ENCODE measurements around the gene ROR1. TPM values are rescaled to one million over a fixed set of nuclear protein-coding genes. Genes with fewer than 3 reads are reported as not detected.

ROR1 gene
- total RNA-seq, 1 donor from 2014 or later = not detected

GRCh38 chr1:64147759-64148158 lies 373.9 kb downstream of the ROR1 start:
- H3K27me3 Mint-ChIP-seq = peaks cover 3% of the 10 kb centered on the region
- no peaks in the 10 kb centered on the region for H3K36me3 Mint-ChIP-seq (ENCODE audit: low read depth)
- no peak for DNase-seq
- no peak overlapping the region for H3K4me3 Mint-ChIP-seq
- H3K27ac Mint-ChIP-seq = no peak overlapping the region
- intact Hi-C loops (cut with micrococcal nuclease) = no loop called here
- no peaks in the 10 kb centered on the region for H3K9me3 Mint-ChIP-seq
- no peaks in the 10 kb centered on the region for H3K4me1 Mint-ChIP-seq

- Mint-ChIP-seq H3K27ac (no peak overlapping the region), H3K9me3 (no peaks in the 10 kb centered on the region), H3K27me3 (peaks cover 3% of the 10 kb centered on the region), H3K36me3 (ENCODE audit: low read depth) (no peaks in the 10 kb centered on the region), H3K4me3 (no peak overlapping the region), H3K4me1 (no peaks in the 10 kb centered on the region)
- no peak for DNase-seq
- intact Hi-C loops (cut with micrococcal nuclease) = no loop called here
Measured at GRCh38 chr1:64150266-64150665, 376.4 kb downstream of the ROR1 start.

- H3K9me3 Mint-ChIP-seq = no peaks in the 10 kb centered on the region
Measured at GRCh38 chr1:64150729-64151230, 377.0 kb downstream of the ROR1 start.

GRCh38 chr1:64155278-64155677 lies 381.5 kb downstream of the ROR1 start:
- intact Hi-C loops (cut with micrococcal nuclease) = no loop called here
- Mint-ChIP-seq H3K27me3 (peaks cover 8% of the 10 kb centered on the region), H3K27ac (no peak overlapping the region), H3K36me3 (ENCODE audit: low read depth) (no peaks in the 10 kb centered on the region), H3K9me3 (no peaks in the 10 kb centered on the region), H3K4me3 (no peak overlapping the region), H3K4me1 (no peaks in the 10 kb centered on the region)
- no peak for DNase-seq

More at GRCh38 chr1:64150729-64151230, 377.0 kb downstream of the ROR1 start:
- H3K27ac Mint-ChIP-seq = no peak overlapping the region
- no peak for DNase-seq
- H3K27me3 Mint-ChIP-seq = peaks cover 3% of the 10 kb centered on the region
- no peak overlapping the region for H3K4me3 Mint-ChIP-seq
- intact Hi-C loops (cut with micrococcal nuclease) = no loop called here
- H3K4me1 Mint-ChIP-seq = no peaks in the 10 kb centered on the region
- no peaks in the 10 kb centered on the region for H3K36me3 Mint-ChIP-seq (ENCODE audit: low read depth)

- H3K27me3 Mint-ChIP-seq = peaks cover 18% of the 10 kb centered on the region
- H3K4me3 Mint-ChIP-seq = no peak overlapping the region
- no peak overlapping the region for H3K27ac Mint-ChIP-seq
- intact Hi-C loops (cut with micrococcal nuclease) = no loop called here
- DNase-seq = no peak
- no peaks in the 10 kb centered on the region for H3K36me3 Mint-ChIP-seq (ENCODE audit: low read depth)
- no peaks in the 10 kb centered on the region for H3K9me3 Mint-ChIP-seq
- no peaks in the 10 kb centered on the region for H3K4me1 Mint-ChIP-seq
Measured at GRCh38 chr1:64161357-64161941, 387.6 kb downstream of the ROR1 start.

GRCh38 chr1:64162151-64162550 lies 388.3 kb downstream of the ROR1 start:
- no peaks in the 10 kb centered on the region for H3K9me3 Mint-ChIP-seq
- DNase-seq = no peak
- no peak overlapping the region for H3K4me3 Mint-ChIP-seq
- peaks cover 18% of the 10 kb centered on the region for H3K27me3 Mint-ChIP-seq
- H3K4me1 Mint-ChIP-seq = no peaks in the 10 kb centered on the region
- no peak overlapping the region for H3K27ac Mint-ChIP-seq
- H3K36me3 Mint-ChIP-seq (ENCODE audit: low read depth) = no peaks in the 10 kb centered on the region
- intact Hi-C loops (cut with micrococcal nuclease) = no loop called here

GRCh38 chr1:64162804-64163203 lies 389.0 kb downstream of the ROR1 start:
- intact Hi-C loops (cut with micrococcal nuclease) = no loop called here
- DNase-seq = no peak
- Mint-ChIP-seq H3K4me3 (no peak overlapping the region), H3K9me3 (no peaks in the 10 kb centered on the region), H3K36me3 (ENCODE audit: low read depth) (no peaks in the 10 kb centered on the region), H3K27me3 (peaks cover 15% of the 10 kb centered on the region), H3K27ac (no peak overlapping the region), H3K4me1 (no peaks in the 10 kb centered on the region)

GRCh38 chr1:64163431-64163830 lies 389.6 kb downstream of the ROR1 start:
- DNase-seq = no peak
- Mint-ChIP-seq H3K36me3 (ENCODE audit: low read depth) (no peaks in the 10 kb centered on the region), H3K4me1 (no peaks in the 10 kb centered on the region), H3K27me3 (peaks cover 18% of the 10 kb centered on the region), H3K27ac (no peak overlapping the region), H3K9me3 (peaks cover 5% of the 10 kb centered on the region), H3K4me3 (no peak overlapping the region)
- intact Hi-C loops (cut with micrococcal nuclease) = no loop called here

GRCh38 chr1:64163970-64164369 lies 390.2 kb downstream of the ROR1 start:
- H3K9me3 Mint-ChIP-seq = peaks cover 5% of the 10 kb centered on the region
- no peak overlapping the region for H3K27ac Mint-ChIP-seq
- H3K4me3 Mint-ChIP-seq = no peak overlapping the region
- no peaks in the 10 kb centered on the region for H3K36me3 Mint-ChIP-seq (ENCODE audit: low read depth)
- peaks cover 15% of the 10 kb centered on the region for H3K27me3 Mint-ChIP-seq
- no peak for DNase-seq
- intact Hi-C loops (cut with micrococcal nuclease) = no loop called here
- H3K4me1 Mint-ChIP-seq = no peaks in the 10 kb centered on the region

- DNase-seq = no peak
- no peak overlapping the region for H3K4me3 Mint-ChIP-seq
- H3K27me3 Mint-ChIP-seq = peaks cover 10% of the 10 kb centered on the region
- intact Hi-C loops (cut with micrococcal nuclease) = no loop called here
- H3K9me3 Mint-ChIP-seq = peaks cover 5% of the 10 kb centered on the region
- H3K36me3 Mint-ChIP-seq (ENCODE audit: low read depth) = no peaks in the 10 kb centered on the region
- peaks cover 7% of the 10 kb centered on the region for H3K4me1 Mint-ChIP-seq
- no peak overlapping the region for H3K27ac Mint-ChIP-seq
Measured at GRCh38 chr1:64166629-64167028, 392.8 kb downstream of the ROR1 start.

GRCh38 chr1:64167176-64167575 lies 393.4 kb downstream of the ROR1 start:
- no peak for DNase-seq
- H3K4me1 Mint-ChIP-seq = peaks cover 12% of the 10 kb centered on the region
- no peak overlapping the region for H3K4me3 Mint-ChIP-seq
- intact Hi-C loops (cut with micrococcal nuclease) = no loop called here
- no peak overlapping the region for H3K27ac Mint-ChIP-seq
- H3K9me3 Mint-ChIP-seq = peaks cover 5% of the 10 kb centered on the region
- peaks cover 8% of the 10 kb centered on the region for H3K27me3 Mint-ChIP-seq
- no peaks in the 10 kb centered on the region for H3K36me3 Mint-ChIP-seq (ENCODE audit: low read depth)

GRCh38 chr1:64171246-64171645 lies 397.4 kb downstream of the ROR1 start:
- Mint-ChIP-seq H3K9me3 (peaks cover 5% of the 10 kb centered on the region), H3K27me3 (peaks cover 12% of the 10 kb centered on the region), H3K27ac (no peak overlapping the region), H3K36me3 (ENCODE audit: low read depth) (no peaks in the 10 kb centered on the region), H3K4me1 (peaks cover 14% of the 10 kb centered on the region), H3K4me3 (no peak overlapping the region)
- intact Hi-C loops (cut with micrococcal nuclease) = no loop called here
- no peak for DNase-seq

- H3K4me1 Mint-ChIP-seq = peaks cover 14% of the 10 kb centered on the region
- no peak overlapping the region for H3K4me3 Mint-ChIP-seq
- no peak for DNase-seq
- peaks cover 12% of the 10 kb centered on the region for H3K27me3 Mint-ChIP-seq
- intact Hi-C loops (cut with micrococcal nuclease) = loop anchor here (1.0 kb wide), 1 partner anchor 51 kb away; no protein-coding TSS in a partner anchor
- peak overlapping the region; percentile 59 for H3K27ac Mint-ChIP-seq
- peaks cover 5% of the 10 kb centered on the region for H3K9me3 Mint-ChIP-seq
- no peaks in the 10 kb centered on the region for H3K36me3 Mint-ChIP-seq (ENCODE audit: low read depth)
Measured at GRCh38 chr1:64171797-64172281, 398.0 kb downstream of the ROR1 start.

- intact Hi-C loops (cut with micrococcal nuclease) = loop anchor here (1.0 kb wide), 1 partner anchor 51 kb away; no protein-coding TSS in a partner anchor
- H3K9me3 Mint-ChIP-seq = peaks cover 5% of the 10 kb centered on the region
- H3K27ac Mint-ChIP-seq = no peak overlapping the region
- peaks cover 12% of the 10 kb centered on the region for H3K27me3 Mint-ChIP-seq
- no peaks in the 10 kb centered on the region for H3K36me3 Mint-ChIP-seq (ENCODE audit: low read depth)
- DNase-seq = no peak
- no peak overlapping the region for H3K4me3 Mint-ChIP-seq
- peaks cover 14% of the 10 kb centered on the region for H3K4me1 Mint-ChIP-seq
Measured at GRCh38 chr1:64172458-64172983, 398.7 kb downstream of the ROR1 start.
